ENCODE measurements around the gene CUL1.
A peak's percentile ranks its signal among the peaks of the same experiment; 100 is the strongest.

Gene CUL1

DNA sequence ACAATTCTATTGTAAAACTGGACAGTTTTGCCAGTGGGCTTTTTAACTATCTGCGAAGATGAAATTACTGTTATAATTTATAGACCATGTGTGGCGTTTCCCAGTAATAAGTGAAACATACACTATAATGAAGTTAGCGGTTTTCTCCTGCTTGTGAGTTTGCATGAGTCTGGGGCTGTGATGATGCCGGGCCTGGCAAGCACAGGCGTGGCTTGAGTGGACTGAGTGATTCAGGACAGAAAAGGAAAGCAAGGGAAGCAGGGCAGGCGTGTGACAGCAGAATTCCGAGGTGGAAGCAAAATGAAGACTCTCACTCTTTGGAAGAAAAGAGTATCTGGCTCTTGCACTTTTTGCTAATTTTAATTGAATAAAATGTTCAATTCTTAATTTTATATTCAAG lies 90.5 kb downstream of the CUL1 start:
- Mint-ChIP-seq H3K27me3 (ENCODE audit: low read depth, poor library complexity) (no peaks in the 10 kb centered on the region), H3K36me3 (ENCODE audit: low read depth) (peaks cover 87% of the 10 kb centered on the region), H3K9me3 (peaks cover 5% of the 10 kb centered on the region), H3K4me1 (no peaks in the 10 kb centered on the region), H3K27ac (peak overlapping the region; percentile 12), H3K4me3 (no peak overlapping the region)
- DNase-seq, result no peak
- TF ChIP-seq, protein P1, sequence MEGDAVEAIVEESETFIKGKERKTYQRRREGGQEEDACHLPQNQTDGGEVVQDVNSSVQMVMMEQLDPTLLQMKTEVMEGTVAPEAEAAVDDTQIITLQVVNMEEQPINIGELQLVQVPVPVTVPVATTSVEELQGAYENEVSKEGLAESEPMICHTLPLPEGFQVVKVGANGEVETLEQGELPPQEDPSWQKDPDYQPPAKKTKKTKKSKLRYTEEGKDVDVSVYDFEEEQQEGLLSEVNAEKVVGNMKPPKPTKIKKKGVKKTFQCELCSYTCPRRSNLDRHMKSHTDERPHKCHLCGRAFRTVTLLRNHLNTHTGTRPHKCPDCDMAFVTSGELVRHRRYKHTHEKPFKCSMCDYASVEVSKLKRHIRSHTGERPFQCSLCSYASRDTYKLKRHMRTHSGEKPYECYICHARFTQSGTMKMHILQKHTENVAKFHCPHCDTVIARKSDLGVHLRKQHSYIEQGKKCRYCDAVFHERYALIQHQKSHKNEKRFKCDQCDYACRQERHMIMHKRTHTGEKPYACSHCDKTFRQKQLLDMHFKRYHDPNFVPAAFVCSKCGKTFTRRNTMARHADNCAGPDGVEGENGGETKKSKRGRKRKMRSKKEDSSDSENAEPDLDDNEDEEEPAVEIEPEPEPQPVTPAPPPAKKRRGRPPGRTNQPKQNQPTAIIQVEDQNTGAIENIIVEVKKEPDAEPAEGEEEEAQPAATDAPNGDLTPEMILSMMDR (IDR thresholded peaks at IDR 0.05), result no peak

DNA sequence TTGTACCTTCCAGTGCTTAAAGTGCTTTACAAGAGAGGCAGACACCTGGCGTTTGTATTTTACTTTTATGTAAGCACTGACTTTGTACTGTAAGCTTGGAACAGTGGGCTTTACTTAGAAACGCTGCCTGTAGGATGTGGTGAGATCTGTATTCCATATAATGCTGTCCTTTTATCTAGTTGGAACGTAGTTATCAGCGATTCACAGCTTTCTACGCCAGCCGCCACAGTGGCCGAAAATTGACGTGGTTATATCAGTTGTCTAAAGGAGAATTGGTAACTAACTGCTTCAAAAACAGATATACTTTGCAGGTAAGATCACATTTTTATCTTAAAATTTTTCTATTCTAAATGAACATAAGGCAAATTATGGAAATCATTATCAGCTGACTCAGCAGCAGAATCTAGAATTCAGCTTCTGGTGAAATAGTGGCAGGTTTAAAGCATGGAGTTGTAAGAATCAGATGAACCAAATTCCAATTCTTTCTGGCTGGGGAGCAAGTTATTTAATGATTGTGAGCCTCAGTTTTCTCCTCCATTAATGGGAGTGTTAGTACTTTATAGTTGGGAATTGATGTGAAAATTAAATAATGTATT lies 91.5 kb downstream of the CUL1 start:
- TF ChIP-seq, protein P1 (IDR thresholded peaks at IDR 0.05), result no peak
- H3K36me3 Mint-ChIP-seq (ENCODE audit: low read depth), result peaks cover 88% of the 10 kb centered on the region

DNA sequence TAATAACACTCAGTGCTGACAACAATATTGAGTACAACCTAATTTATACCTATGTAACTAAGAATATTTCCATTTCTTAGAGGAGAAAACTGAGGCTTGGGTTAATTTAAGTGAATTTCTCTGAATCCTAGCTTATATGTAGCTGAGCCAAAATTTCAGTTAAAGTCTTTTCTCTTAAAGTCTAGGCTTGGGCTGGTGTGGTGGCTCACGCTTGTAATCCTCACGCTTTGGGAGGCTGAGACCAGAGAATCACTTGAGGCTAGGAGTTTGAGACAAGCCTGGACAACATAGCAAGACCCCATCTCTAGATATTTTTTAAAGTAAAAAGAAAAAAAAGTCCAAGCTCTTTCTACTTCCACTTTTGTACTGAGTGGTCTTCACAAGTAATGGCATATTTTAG lies 92.1 kb downstream of the CUL1 start:
- H3K27ac Mint-ChIP-seq, result no peak overlapping the region
- H3K4me1 Mint-ChIP-seq, result no peaks in the 10 kb centered on the region
- H3K27me3 Mint-ChIP-seq (ENCODE audit: low read depth, poor library complexity), result no peaks in the 10 kb centered on the region
- H3K9me3 Mint-ChIP-seq, result peaks cover 9% of the 10 kb centered on the region
- TF ChIP-seq, protein P1 (IDR thresholded peaks at IDR 0.05), result no peak
- peaks cover 88% of the 10 kb centered on the region for H3K36me3 Mint-ChIP-seq (ENCODE audit: low read depth)
- DNase-seq, result no peak
- H3K4me3 Mint-ChIP-seq, result no peak overlapping the region

More for the DNA sequence above, 91.5 kb downstream of the CUL1 start:
- H3K9me3 Mint-ChIP-seq, result peaks cover 9% of the 10 kb centered on the region
- no peaks in the 10 kb centered on the region for H3K27me3 Mint-ChIP-seq (ENCODE audit: low read depth, poor library complexity)
- H3K4me3 Mint-ChIP-seq, result no peak overlapping the region
- no peak overlapping the region for H3K27ac Mint-ChIP-seq
- no peaks in the 10 kb centered on the region for H3K4me1 Mint-ChIP-seq
- DNase-seq, result no peak

DNA sequence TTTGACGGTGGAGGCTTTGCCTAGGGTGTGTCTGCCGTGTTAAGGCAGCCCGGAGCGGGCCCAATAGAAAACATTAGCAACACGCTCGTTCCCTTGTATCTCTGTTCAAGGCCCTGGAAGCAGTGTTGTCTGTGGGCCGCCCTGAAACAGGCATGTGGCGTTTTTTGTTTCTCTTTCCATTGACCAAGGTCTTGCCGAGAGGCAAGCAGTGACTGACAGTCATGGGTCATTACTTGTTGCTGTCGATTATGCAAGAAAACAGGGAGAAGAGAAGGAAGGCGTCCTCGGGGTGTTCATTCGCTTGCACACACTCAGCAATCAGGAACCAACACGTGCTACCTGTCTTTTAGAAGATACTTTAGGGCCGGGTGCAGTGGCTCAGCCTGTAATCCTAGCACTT lies 92.8 kb downstream of the CUL1 start:
- H3K9me3 Mint-ChIP-seq, result peaks cover 9% of the 10 kb centered on the region
- H3K4me1 Mint-ChIP-seq, result no peaks in the 10 kb centered on the region
- TF ChIP-seq, protein P1 (IDR thresholded peaks at IDR 0.05), result no peak
- H3K36me3 Mint-ChIP-seq (ENCODE audit: low read depth), result peaks cover 92% of the 10 kb centered on the region
- H3K27me3 Mint-ChIP-seq (ENCODE audit: low read depth, poor library complexity), result no peaks in the 10 kb centered on the region
- DNase-seq, result no peak
- no peak overlapping the region for H3K4me3 Mint-ChIP-seq
- H3K27ac Mint-ChIP-seq, result no peak overlapping the region

DNA sequence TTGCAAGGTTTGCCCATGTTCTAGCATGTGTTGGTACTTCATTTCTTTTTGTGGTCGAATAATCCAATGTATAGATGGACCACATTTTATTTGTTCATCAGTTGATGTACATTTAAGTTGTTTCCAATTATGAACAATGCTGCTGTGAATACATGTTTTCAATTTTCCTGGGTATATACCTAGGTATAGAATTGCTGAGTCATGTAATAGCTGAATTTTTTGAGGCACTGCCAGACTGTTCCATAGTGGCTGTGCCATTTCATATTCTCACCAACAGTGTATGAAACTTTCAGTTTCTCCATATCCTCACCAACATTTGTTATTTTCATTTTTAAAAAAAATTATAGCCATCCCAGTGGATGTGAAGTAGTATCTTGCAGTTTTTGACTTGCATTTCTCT lies 94.9 kb downstream of the CUL1 start:
- Mint-ChIP-seq H3K4me3 (no peak overlapping the region), H3K27me3 (ENCODE audit: low read depth, poor library complexity) (no peaks in the 10 kb centered on the region), H3K27ac (no peak overlapping the region), H3K9me3 (peaks cover 9% of the 10 kb centered on the region), H3K36me3 (ENCODE audit: low read depth) (peaks cover 94% of the 10 kb centered on the region), H3K4me1 (no peaks in the 10 kb centered on the region)
- DNase-seq, result no peak
- TF ChIP-seq, protein P1 (IDR thresholded peaks at IDR 0.05), result no peak

DNA sequence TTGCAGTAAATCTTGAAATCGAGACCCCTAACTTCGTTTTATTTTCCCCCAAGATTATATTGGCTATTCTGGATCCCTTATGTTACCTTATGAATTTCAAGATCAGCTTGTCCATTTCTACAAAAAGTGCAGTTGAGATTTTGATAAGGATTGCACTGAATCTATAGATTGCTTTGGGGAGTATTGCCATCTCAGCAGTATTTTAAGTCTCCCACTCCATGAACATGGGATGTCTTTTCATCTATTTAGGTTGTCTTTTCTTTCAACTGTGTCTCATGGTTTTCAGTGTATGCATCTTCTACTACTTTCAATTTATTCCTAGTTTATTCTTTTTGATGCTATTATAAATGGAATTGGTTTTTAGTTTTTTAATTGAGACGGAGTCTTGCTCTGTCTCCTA lies 95.8 kb downstream of the CUL1 start:
- Mint-ChIP-seq H3K4me3 (no peak overlapping the region), H3K4me1 (no peaks in the 10 kb centered on the region), H3K27me3 (ENCODE audit: low read depth, poor library complexity) (no peaks in the 10 kb centered on the region), H3K36me3 (ENCODE audit: low read depth) (peaks cover 94% of the 10 kb centered on the region), H3K9me3 (peaks cover 9% of the 10 kb centered on the region), H3K27ac (no peak overlapping the region)
- TF ChIP-seq, protein P1 (IDR thresholded peaks at IDR 0.05), result no peak
- DNase-seq, result no peak
